IPS DF 6.9 (cell line): ENCODE measurements around the gene APBB2.

ENCODE experiments used
- DNase-seq: peaks from one replicate; pipeline ENCODE4 v3.0.0-alpha.2; 2013; ENCODE audit warnings: low read depth, low spot score
- H3K27ac ChIP-seq: one replicate; pipeline ENCODE4 v1.5.1; 2013; ENCODE audit warnings: low read length, control low read depth
- H3K27me3 ChIP-seq: 2 replicates; pipeline ENCODE4 v1.6.1; 2013; ENCODE audit warnings: mild to moderate bottlenecking, low read length; ENCODE audit not compliant: control insufficient read depth, insufficient read depth
- H3K36me3 ChIP-seq: 2 replicates; pipeline ENCODE4 v1.6.1; 2013; ENCODE audit warnings: low read length; ENCODE audit not compliant: control insufficient read depth, insufficient read depth
- H3K4me1 ChIP-seq: 2 replicates; pipeline ENCODE4 v1.6.1; 2013; ENCODE audit warnings: low read length; ENCODE audit not compliant: control insufficient read depth, insufficient read depth
- H3K4me3 ChIP-seq: 2 replicates; pipeline ENCODE4 v1.5.1; 2013; ENCODE audit warnings: mild to moderate bottlenecking, low read length
- H3K9me3 ChIP-seq: 2 replicates; pipeline ENCODE4 v1.6.1; 2013; ENCODE audit warnings: low read length, inconsistent platforms; ENCODE audit not compliant: control insufficient read depth, insufficient read depth
- WGBS: extraction: QIAGEN DNeasy Blood & Tissue Kit; methylation state at CpG from one replicate; pipeline ENCODE4 v1.1.7; 2013; ENCODE audit warnings: mixed read lengths, missing lambda C conversion rate; ENCODE audit not compliant: insufficient read length, insufficient coverage; 5-methylcytosine and 5-hydroxymethylcytosine counted together

Gene APBB2

GRCh38 chr4:41236508-41236907 is 22.2 kb upstream of the APBB2 start:
- no peak for DNase-seq
- no peaks in the 10 kb centered on the region for H3K9me3 ChIP-seq
- no peaks in the 10 kb centered on the region for H3K27me3 ChIP-seq
- WGBS, result no CpG with 5 or more reads among the region's 1 CpG
- no peak overlapping the region for H3K27ac ChIP-seq
- H3K4me3 ChIP-seq, result no peak overlapping the region
- no peaks in the 10 kb centered on the region for H3K36me3 ChIP-seq
- no peaks in the 10 kb centered on the region for H3K4me1 ChIP-seq

GRCh38 chr4:41236032-41236431 is 21.7 kb upstream of the APBB2 start:
- H3K36me3 ChIP-seq, result no peaks in the 10 kb centered on the region
- no peaks in the 10 kb centered on the region for H3K27me3 ChIP-seq
- H3K27ac ChIP-seq, result no peak overlapping the region
- H3K4me1 ChIP-seq, result no peaks in the 10 kb centered on the region
- H3K9me3 ChIP-seq, result no peaks in the 10 kb centered on the region
- H3K4me3 ChIP-seq, result no peak overlapping the region
- no peak for DNase-seq
- no CpG with 5 or more reads among the region's 1 CpG for WGBS

GRCh38 chr4:41232856-41233255 is 18.5 kb upstream of the APBB2 start:
- Histone ChIP-seq H3K4me3 (no peak overlapping the region), H3K27me3 (no peaks in the 10 kb centered on the region), H3K36me3 (no peaks in the 10 kb centered on the region), H3K9me3 (no peaks in the 10 kb centered on the region), H3K27ac (no peak overlapping the region), H3K4me1 (no peaks in the 10 kb centered on the region)
- no CpG with 5 or more reads among the region's 3 CpGs for WGBS
- DNase-seq, result no peak

- Histone ChIP-seq H3K4me1 (no peaks in the 10 kb centered on the region), H3K27ac (no peak overlapping the region), H3K36me3 (no peaks in the 10 kb centered on the region), H3K4me3 (no peak overlapping the region), H3K27me3 (no peaks in the 10 kb centered on the region), H3K9me3 (no peaks in the 10 kb centered on the region)
- no CpG with 5 or more reads among the region's 5 CpGs for WGBS
- DNase-seq, result no peak
Measured at GRCh38 chr4:41232406-41232805, 18.1 kb upstream of the APBB2 start.

GRCh38 chr4:41227902-41228301 is 13.6 kb upstream of the APBB2 start:
- Histone ChIP-seq H3K27ac (no peak overlapping the region), H3K4me1 (no peaks in the 10 kb centered on the region), H3K4me3 (no peak overlapping the region), H3K27me3 (no peaks in the 10 kb centered on the region), H3K9me3 (no peaks in the 10 kb centered on the region), H3K36me3 (no peaks in the 10 kb centered on the region)
- no peak for DNase-seq
- no CpG with 5 or more reads among the region's 4 CpGs for WGBS

GRCh38 chr4:41221850-41222645 is 7.7 kb upstream of the APBB2 start:
- no peaks in the 10 kb centered on the region for H3K9me3 ChIP-seq
- H3K36me3 ChIP-seq, result no peaks in the 10 kb centered on the region
- H3K4me3 ChIP-seq, result no peak overlapping the region
- DNase-seq, result no peak
- no CpG with 5 or more reads among the region's 4 CpGs for WGBS
- H3K4me1 ChIP-seq, result no peaks in the 10 kb centered on the region
- H3K27ac ChIP-seq, result no peak overlapping the region
- no peaks in the 10 kb centered on the region for H3K27me3 ChIP-seq

- no peak for DNase-seq
- Histone ChIP-seq H3K36me3 (no peaks in the 10 kb centered on the region), H3K27ac (no peak overlapping the region), H3K9me3 (no peaks in the 10 kb centered on the region), H3K27me3 (no peaks in the 10 kb centered on the region), H3K4me3 (no peak overlapping the region), H3K4me1 (peaks cover 3% of the 10 kb centered on the region; the same call in 1 of the 2 replicates)
- 100% methylated on average over 1 of the region's 3 CpGs for WGBS
Measured at GRCh38 chr4:41219421-41219950, 5.1 kb upstream of the APBB2 start.

- H3K4me3 ChIP-seq, result no peak overlapping the region
- no peaks in the 10 kb centered on the region; the same call in 1 of the 2 replicates for H3K36me3 ChIP-seq
- H3K9me3 ChIP-seq, result no peaks in the 10 kb centered on the region
- no peak for DNase-seq
- peaks cover 3% of the 10 kb centered on the region; the same call in 1 of the 2 replicates for H3K4me1 ChIP-seq
- no CpG with 5 or more reads among the region's 3 CpGs for WGBS
- H3K27ac ChIP-seq, result no peak overlapping the region
- H3K27me3 ChIP-seq, result no peaks in the 10 kb centered on the region
Measured at GRCh38 chr4:41218703-41219102, 4.4 kb upstream of the APBB2 start.

- no peak overlapping the region for H3K4me3 ChIP-seq
- H3K27me3 ChIP-seq, result no peaks in the 10 kb centered on the region
- no peaks in the 10 kb centered on the region; the same call in 1 of the 2 replicates for H3K36me3 ChIP-seq
- no peaks in the 10 kb centered on the region for H3K9me3 ChIP-seq
- peaks cover 3% of the 10 kb centered on the region; the same call in 1 of the 2 replicates for H3K4me1 ChIP-seq
- no peak for DNase-seq
- WGBS, result no CpG with 5 or more reads among the region's 2 CpGs
- no peak overlapping the region for H3K27ac ChIP-seq
Measured at GRCh38 chr4:41217374-41217773, 3.0 kb upstream of the APBB2 start.

GRCh38 chr4:41217020-41217333 is 2.6 kb upstream of the APBB2 start:
- Histone ChIP-seq H3K27me3 (no peaks in the 10 kb centered on the region), H3K27ac (no peak overlapping the region), H3K36me3 (no peaks in the 10 kb centered on the region; the same call in 1 of the 2 replicates), H3K4me3 (no peak overlapping the region), H3K9me3 (no peaks in the 10 kb centered on the region), H3K4me1 (peaks cover 3% of the 10 kb centered on the region; the same call in 1 of the 2 replicates)
- no CpG with 5 or more reads among the region's 2 CpGs for WGBS
- no peak for DNase-seq
